HCT116 (cell line): ENCODE results near the gene LUC7L. TPM values are rescaled to one million over a fixed set of nuclear protein-coding genes. Genes with fewer than 3 reads are reported as not detected.

ENCODE experiments used
- ATAC-seq: fragments of 200-7000 bp; cut with Tn5 transposase; 2 replicates; pipeline ENCODE4 v1.9.1; 2020; ENCODE audit warnings: mild to moderate bottlenecking, moderate library complexity
- BruUV-seq: library from RNA; stranded (reverse); fragments of 400-500 nt; replicated peaks from 2 replicates; lab custom pipeline; 2021; lab: Mats Ljungman, UMichigan
- CTCF ChIA-PET: fragments of 300-600 bp; sonication (Branson Sonifier 250); formaldehyde crosslinking; loops from one replicate; lab custom pipeline; 2021; ENCODE audit warnings: antibody characterized with exemption; lab: Charles Lee
- POLR2A ChIA-PET: fragments of 300-600, 350-600 bp; sonication (Branson Sonifier 250); formaldehyde crosslinking; loops from one replicate; lab custom pipeline; 2021; ENCODE audit warnings: antibody characterized with exemption; lab: Charles Lee
- RAD21 ChIA-PET, 2 experiments: fragments of 300-600 bp; sonication (Branson Sonifier 250); formaldehyde crosslinking; loops; one replicate each; lab custom pipeline; 2023; ENCODE audit warnings: low total read pairs in 2 of 2; ENCODE audit not compliant: uncharacterized antibody in 2 of 2, unreplicated experiment in 2 of 2, low non-redundant PET in 1 of 2; lab: Charles Lee
- DNase-seq: peaks from one replicate; pipeline ENCODE4 v3.0.0-alpha.2; 2010; ENCODE audit warnings: low read depth, low spot score
- H2AFZ ChIP-seq: fragments of 200-600 bp; shearing (Covaris generic), sonication (generic); 2 replicates; pipeline ENCODE4 v1.6.1; 2017; ENCODE audit warnings: low read depth, mixed run types, mixed read lengths, antibody characterized with exemption, low read length; ENCODE audit not compliant: poor library complexity, severe bottlenecking
- H3K27ac ChIP-seq: 2 replicates; pipeline ENCODE4 v1.5.1; 2012; ENCODE audit warnings: low read depth, low read length
- H3K27me3 ChIP-seq: fragments of 200-600 bp; sonication (generic); 2 replicates; pipeline ENCODE4 v1.6.1; 2016; ENCODE audit warnings: mixed run types, low read length, mixed read lengths; ENCODE audit not compliant: insufficient read depth
- H3K36me3 ChIP-seq, 2 experiments: fragments of 200-500 bp in 1 of 2; fragments of 200-600 bp in 1 of 2; sonication (Bioruptor generic) in 1 of 2; sonication (generic) in 1 of 2; 2 replicates each; pipeline versions ENCODE4 v1.5.1 to v1.6.1; 2014 to 2016; ENCODE audit warnings: low read length in 2 of 2, inconsistent platforms in 1 of 2, mixed read lengths in 1 of 2, mixed run types in 1 of 2; ENCODE audit not compliant: insufficient read depth in 2 of 2, control insufficient read depth in 1 of 2
- H3K4me1 ChIP-seq, 2 experiments: fragments of 200-600 bp in 1 of 2; sonication (generic) in 1 of 2; 2 replicates each; pipeline versions ENCODE4 v1.5.1 to v1.6.1; 2012 to 2017; ENCODE audit warnings: low read length in 2 of 2, inconsistent platforms in 1 of 2, mild to moderate bottlenecking in 1 of 2, mixed read lengths in 1 of 2, mixed run types in 1 of 2, moderate library complexity in 1 of 2; ENCODE audit not compliant: insufficient read depth in 2 of 2, control insufficient read depth in 1 of 2
- H3K4me2 ChIP-seq: fragments of 200-600 bp; sonication (generic); 2 replicates; pipeline ENCODE4 v1.6.1; 2017; ENCODE audit warnings: mixed run types, low read length, mixed read lengths
- H3K4me3 ChIP-seq, 2 experiments: fragments of 200-600 bp in 1 of 2; sonication (generic) in 1 of 2; replicated peaks in 1 of 2; 2 replicates each; pipeline ENCODE4 v1.5.1; 2011 to 2016; ENCODE audit warnings: low read length in 2 of 2, control low read depth in 1 of 2, low read depth in 1 of 2, mild to moderate bottlenecking in 1 of 2, mixed read lengths in 1 of 2, mixed run types in 1 of 2
- H3K79me2 ChIP-seq: fragments of 200-600 bp; sonication (generic); 2 replicates; pipeline ENCODE4 v1.6.1; 2017; ENCODE audit warnings: mild to moderate bottlenecking, mixed run types, low read length, moderate library complexity, mixed read lengths; ENCODE audit not compliant: insufficient read depth
- H3K9ac ChIP-seq: fragments of 200-600 bp; sonication (generic); 2 replicates; pipeline ENCODE4 v1.6.1; 2016; ENCODE audit warnings: low read length, mixed read lengths
- H3K9me2 ChIP-seq: fragments of 200-600 bp; sonication (generic), shearing (Covaris generic); 2 replicates; pipeline ENCODE4 v1.6.1; 2017; ENCODE audit warnings: mixed run types, mild to moderate bottlenecking, moderate library complexity; ENCODE audit not compliant: insufficient read depth
- H3K9me3 ChIP-seq, 2 experiments: fragments of 200-500 bp in 1 of 2; fragments of 200-600 bp in 1 of 2; sonication (Bioruptor generic) in 1 of 2; sonication (generic) in 1 of 2; 2 replicates each; pipeline ENCODE4 v1.6.1; 2014 to 2017; ENCODE audit warnings: low read length in 2 of 2, mixed read lengths in 2 of 2, inconsistent platforms in 1 of 2, low read depth in 1 of 2, mild to moderate bottlenecking in 1 of 2, mixed run types in 1 of 2, moderate library complexity in 1 of 2; ENCODE audit not compliant: control insufficient read depth in 1 of 2, insufficient read depth in 1 of 2
- H4K20me1 ChIP-seq: fragments of 200-600 bp; sonication (generic), shearing (Covaris generic); 2 replicates; pipeline ENCODE4 v1.6.1; 2017; ENCODE audit warnings: mixed run types, mild to moderate bottlenecking, moderate library complexity; ENCODE audit not compliant: insufficient read depth
- CBX3 ChIP-seq: IDR thresholded peaks from 2 replicates; pipeline ENCODE4 v1.6.1; 2012; ENCODE audit warnings: low read depth
- EGR1 ChIP-seq: IDR thresholded peaks from 2 replicates; pipeline ENCODE4 v1.6.1; 2012; ENCODE audit warnings: low read depth
- POLR2A ChIP-seq: IDR thresholded peaks from 2 replicates; pipeline ENCODE4 v1.7.0; 2011; ENCODE audit warnings: borderline replicate concordance; ENCODE audit not compliant: insufficient read depth, insufficient read length; ENCODE audit errors: extremely low read depth
- POLR2AphosphoS5 ChIP-seq: IDR thresholded peaks from 2 replicates; pipeline ENCODE4 v1.6.1; 2011; ENCODE audit warnings: mild to moderate bottlenecking, low read depth, low read length, moderate library complexity
- RAD21 ChIP-seq: IDR thresholded peaks from 2 replicates; pipeline ENCODE4 v1.6.1; 2012; ENCODE audit warnings: low read depth, mild to moderate bottlenecking
- REST ChIP-seq: IDR thresholded peaks from 2 replicates; pipeline ENCODE4 v1.6.1; 2012; ENCODE audit warnings: low read depth
- SRF ChIP-seq: IDR thresholded peaks from 2 replicates; pipeline ENCODE4 v1.6.1; 2012; ENCODE audit warnings: low read depth
- TCF7L2 ChIP-seq: IDR thresholded peaks from 2 replicates; pipeline ENCODE4 v1.7.0; 2011; ENCODE audit warnings: borderline replicate concordance, inconsistent platforms; ENCODE audit not compliant: insufficient read depth, insufficient read length; ENCODE audit errors: extremely low read depth
- ZNF274 ChIP-seq: fragments of 200-500 bp; sonication (Bioruptor generic); IDR thresholded peaks from 2 replicates; pipeline ENCODE4 v1.6.1; 2014; ENCODE audit warnings: mild to moderate bottlenecking, low read depth, low read length, inconsistent platforms
- intact Hi-C: fragments of 100-400 bp; cut with micrococcal nuclease; formaldehyde crosslinking; loops from 2 replicates; pipeline ENCODE4 v1.10.0; 2022
- total RNA-seq: library from RNA; stranded (reverse); gene quantifications from one replicate; pipeline ENCODE4 v1.2.1, GENCODE V29; 2021; ENCODE audit not compliant: unreplicated experiment
- TF ChIP-seq, protein P1 (sequence below): IDR thresholded peaks from 2 replicates; pipeline ENCODE4 v1.6.1; 2012
- TF ChIP-seq, protein P2 (sequence below), 3 experiments: fragments of 200-600 bp in 1 of 3; sonication (generic) in 1 of 3; IDR thresholded peaks in 2 of 3; conservative IDR thresholded peaks in 1 of 3; 2 replicates each; pipeline ENCODE4 v1.5.1; 2012 to 2017; ENCODE audit warnings: low read depth in 2 of 3, low read length in 2 of 3, antibody characterized with exemption in 1 of 3, borderline replicate concordance in 1 of 3, control low read depth in 1 of 3, mild to moderate bottlenecking in 1 of 3, mixed read lengths in 1 of 3, mixed run types in 1 of 3, moderate library complexity in 1 of 3; ENCODE audit not compliant: insufficient read depth in 1 of 3
- TF ChIP-seq, protein P3 (sequence below): IDR thresholded peaks from 2 replicates; pipeline ENCODE4 v1.6.1; 2012

LUC7L gene
- total RNA-seq, 1 experiment from 2014 or later, result 50.5 TPM

GRCh38 chr16:228852-229730 is at the start of gene LUC7L (continued):
- TF ChIP-seq, protein P1, sequence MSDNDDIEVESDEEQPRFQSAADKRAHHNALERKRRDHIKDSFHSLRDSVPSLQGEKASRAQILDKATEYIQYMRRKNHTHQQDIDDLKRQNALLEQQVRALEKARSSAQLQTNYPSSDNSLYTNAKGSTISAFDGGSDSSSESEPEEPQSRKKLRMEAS, result peak; percentile 92
- no peak for TF ChIP-seq SRF
- TF ChIP-seq, protein P2, sequence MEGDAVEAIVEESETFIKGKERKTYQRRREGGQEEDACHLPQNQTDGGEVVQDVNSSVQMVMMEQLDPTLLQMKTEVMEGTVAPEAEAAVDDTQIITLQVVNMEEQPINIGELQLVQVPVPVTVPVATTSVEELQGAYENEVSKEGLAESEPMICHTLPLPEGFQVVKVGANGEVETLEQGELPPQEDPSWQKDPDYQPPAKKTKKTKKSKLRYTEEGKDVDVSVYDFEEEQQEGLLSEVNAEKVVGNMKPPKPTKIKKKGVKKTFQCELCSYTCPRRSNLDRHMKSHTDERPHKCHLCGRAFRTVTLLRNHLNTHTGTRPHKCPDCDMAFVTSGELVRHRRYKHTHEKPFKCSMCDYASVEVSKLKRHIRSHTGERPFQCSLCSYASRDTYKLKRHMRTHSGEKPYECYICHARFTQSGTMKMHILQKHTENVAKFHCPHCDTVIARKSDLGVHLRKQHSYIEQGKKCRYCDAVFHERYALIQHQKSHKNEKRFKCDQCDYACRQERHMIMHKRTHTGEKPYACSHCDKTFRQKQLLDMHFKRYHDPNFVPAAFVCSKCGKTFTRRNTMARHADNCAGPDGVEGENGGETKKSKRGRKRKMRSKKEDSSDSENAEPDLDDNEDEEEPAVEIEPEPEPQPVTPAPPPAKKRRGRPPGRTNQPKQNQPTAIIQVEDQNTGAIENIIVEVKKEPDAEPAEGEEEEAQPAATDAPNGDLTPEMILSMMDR (IDR thresholded peaks at IDR 0.05 in 2 of 3, conservative IDR thresholded peaks at IDR 0.05 in 1 of 3; ENCODE audit: borderline replicate concordance in 1 of 3, insufficient read depth in 1 of 3, low read depth in 2 of 3, low read length in 2 of 3), result no peak
- TF ChIP-seq POLR2A, result peak; percentile 77

- no peaks in the 10 kb centered on the region for H4K20me1 ChIP-seq
- H3K4me3 ChIP-seq, result no peak overlapping the region
- H3K9me2 ChIP-seq, result no peaks in the 10 kb centered on the region
- peak; percentile 62; the same call in 1 of the 2 replicates for ATAC-seq
- intact Hi-C loops, result no loop called here
- RAD21 ChIA-PET, result no interaction called here
- H3K36me3 ChIP-seq, result no peaks in the 10 kb centered on the region
- H3K9ac ChIP-seq, result no peak overlapping the region
- no peaks in the 10 kb centered on the region for H3K27me3 ChIP-seq
- H3K27ac ChIP-seq, result no peak overlapping the region
- no peaks in the 10 kb centered on the region for H3K79me2 ChIP-seq
- TF ChIP-seq REST (no peak), POLR2AphosphoS5 (no peak), RAD21 (no peak), CBX3 (no peak), EGR1 (no peak), SRF (no peak), ZNF274 (no peak), TCF7L2 (no peak)
- TF ChIP-seq, protein P3, sequence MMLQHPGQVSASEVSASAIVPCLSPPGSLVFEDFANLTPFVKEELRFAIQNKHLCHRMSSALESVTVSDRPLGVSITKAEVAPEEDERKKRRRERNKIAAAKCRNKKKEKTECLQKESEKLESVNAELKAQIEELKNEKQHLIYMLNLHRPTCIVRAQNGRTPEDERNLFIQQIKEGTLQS, result no peak
- TF ChIP-seq, all 23 proteins: peak for 0
- no peaks in the 10 kb centered on the region for H3K4me1 ChIP-seq
- H2AFZ ChIP-seq, result no peak overlapping the region
- no peaks in the 10 kb centered on the region for H3K9me3 ChIP-seq
- BruUV-seq, result no TSS peak
- no peak for DNase-seq
- CTCF ChIA-PET, result no interaction called here
- POLR2A ChIA-PET, result no interaction called here
- H3K4me2 ChIP-seq, result no peak overlapping the region
Measured at GRCh38 chr16:278863-279366, 49.7 kb upstream of the LUC7L start.
